Omental fat pad (tissue), 4 donors: ENCODE measurements around the gene TANC1. TPM values are rescaled to one million over a fixed set of nuclear protein-coding genes. Genes with fewer than 3 reads are reported as not detected.

Source experiments
- ATAC-seq: fragments of 150-250 bp; one replicate; pipeline ENCODE4 v1.9.1; 2016; ENCODE audit warnings: mild to moderate bottlenecking, moderate library complexity; ENCODE audit not compliant: low FRiP score
- DNase-seq: peaks from one replicate; pipeline ENCODE4 v3.0.0-alpha.2; 2019; ENCODE audit warnings: low spot score
- CTCF ChIP-seq, 3 donors: fragments of 450-650 bp; IDR thresholded peaks; one replicate each; pipeline ENCODE4 v1.5.1; 2016 to 2017; ENCODE audit warnings: antibody characterized with exemption in 3 of 3, mild to moderate bottlenecking in 3 of 3, moderate library complexity in 2 of 3
- total RNA-seq, 4 donors: library from RNA; depleted of rRNA; stranded (reverse); fragments of >200 nt; gene quantifications; one replicate each; pipeline ENCODE4 v1.1.0, GENCODE V29; 2016

The TANC1 gene
- total RNA-seq, 4 donors from 2014 or later, result 26.4 to 72.5 (median 34.9) TPM

DNA sequence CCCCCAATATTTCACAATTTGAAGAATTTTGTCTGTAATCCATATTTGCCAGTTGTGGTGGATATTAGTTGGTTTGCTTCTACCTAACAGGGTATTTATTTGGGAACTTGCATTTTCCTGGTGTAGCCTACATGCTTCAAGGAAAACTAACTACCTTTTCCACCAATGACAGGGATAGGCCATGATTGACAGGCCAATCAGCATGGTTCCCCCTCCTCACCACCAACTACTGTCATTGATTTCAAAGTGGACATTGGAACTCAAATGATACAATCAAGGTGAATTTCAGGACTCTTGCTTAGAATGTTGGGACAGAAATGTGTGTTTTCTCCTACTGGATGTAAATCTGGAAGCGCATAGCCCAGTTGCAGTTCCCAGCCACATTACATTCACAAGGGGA lies 10.1 kb upstream of the TANC1 start:
- no peak for TF ChIP-seq CTCF (IDR thresholded peaks at IDR 0.05)
- no peak for DNase-seq

GRCh38 chr2:158960193-158960592 lies 8.2 kb upstream of the TANC1 start:
- no peak for TF ChIP-seq CTCF (IDR thresholded peaks at IDR 0.05)
- no peak for ATAC-seq
- DNase-seq, result no peak

More for the DNA sequence above, 10.1 kb upstream of the TANC1 start:
- ATAC-seq, result no peak

DNA sequence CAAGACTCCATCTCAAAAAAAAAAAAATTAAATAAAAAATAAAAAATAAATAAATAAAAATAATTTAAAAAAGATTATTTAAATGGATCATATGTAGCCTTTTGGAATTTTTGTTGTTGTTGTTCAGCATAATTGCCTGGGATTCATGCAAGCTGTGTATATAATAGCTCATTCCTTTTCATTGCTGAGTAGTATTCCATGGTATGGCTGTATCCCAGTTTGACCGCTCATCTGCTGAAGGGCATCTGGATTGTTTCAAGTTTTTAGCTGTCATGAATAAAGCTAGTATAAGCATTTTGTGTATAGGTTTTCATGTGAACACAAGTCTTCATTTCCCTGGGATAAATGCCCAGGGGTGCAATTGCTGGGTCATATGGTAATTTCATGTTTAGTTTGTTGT lies 6.4 kb upstream of the TANC1 start:
- DNase-seq (no peak), ATAC-seq (no peak)
- no peak for TF ChIP-seq CTCF (IDR thresholded peaks at IDR 0.05)

DNA sequence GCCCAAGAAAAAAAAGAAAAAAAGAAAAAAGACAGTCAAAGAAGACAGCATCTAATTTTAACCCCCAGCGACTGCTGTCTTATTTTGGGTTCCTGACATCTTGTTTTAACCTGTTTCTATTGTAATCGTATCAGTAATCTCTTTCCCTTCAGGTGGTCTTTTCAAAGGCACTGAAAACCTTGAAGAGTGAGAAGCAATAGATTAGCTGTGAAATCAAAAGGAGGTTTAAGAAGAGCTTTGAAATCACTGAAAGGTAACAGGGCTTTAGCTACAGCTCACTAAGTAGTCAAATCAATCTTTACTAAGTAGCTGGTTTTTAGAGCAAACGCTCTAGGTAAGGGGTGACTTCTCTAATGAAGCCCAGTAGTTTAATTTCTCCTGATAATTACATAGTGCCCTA lies 5.4 kb upstream of the TANC1 start:
- DNase-seq (no peak), ATAC-seq (no peak)
- TF ChIP-seq CTCF (IDR thresholded peaks at IDR 0.05), result no peak

- ATAC-seq, result no peak
- no peak for DNase-seq
- TF ChIP-seq CTCF (IDR thresholded peaks at IDR 0.05), result no peak
Measured at GRCh38 chr2:158965107-158965506, 3.3 kb upstream of the TANC1 start.

DNA sequence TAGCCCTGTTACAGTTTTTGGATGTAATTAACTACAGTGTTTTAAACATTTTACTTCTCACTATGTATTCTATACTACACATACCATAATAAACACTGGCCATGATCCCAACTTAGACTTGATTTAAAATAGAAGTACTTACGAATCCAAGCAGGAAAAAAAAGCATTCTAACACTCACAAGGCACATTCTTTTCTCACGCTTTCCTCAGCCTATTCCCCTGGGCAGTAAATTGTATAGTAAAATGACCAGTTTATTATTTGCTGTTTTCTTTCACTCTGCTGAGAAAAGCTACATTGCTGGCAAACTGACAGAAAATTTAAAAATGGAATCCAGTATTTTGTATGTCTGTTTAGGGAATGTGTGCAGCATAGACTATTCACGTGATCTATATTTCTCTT lies 2.8 kb upstream of the TANC1 start:
- no peak for DNase-seq
- no peak for TF ChIP-seq CTCF (IDR thresholded peaks at IDR 0.05)
- no peak for ATAC-seq

GRCh38 chr2:158966312-158966711 lies 2.1 kb upstream of the TANC1 start:
- no peak for DNase-seq
- TF ChIP-seq CTCF (IDR thresholded peaks at IDR 0.05), result no peak

More at GRCh38 chr2:158966312-158966711, 2.1 kb upstream of the TANC1 start:
- no peak for ATAC-seq
